ENCODE data around the gene ATP4B. TPM values are rescaled to one million over a fixed set of nuclear protein-coding genes. Genes with fewer than 3 reads are reported as not detected.
"Not testable (repeated sequence)": the region's sequence is repeated elsewhere in the genome, so short reads cannot be mapped to it uniquely, and the experiment has no call there.

ATP4B gene
- total and polyA plus RNA-seq, 11 donors, result not detected

DNA sequence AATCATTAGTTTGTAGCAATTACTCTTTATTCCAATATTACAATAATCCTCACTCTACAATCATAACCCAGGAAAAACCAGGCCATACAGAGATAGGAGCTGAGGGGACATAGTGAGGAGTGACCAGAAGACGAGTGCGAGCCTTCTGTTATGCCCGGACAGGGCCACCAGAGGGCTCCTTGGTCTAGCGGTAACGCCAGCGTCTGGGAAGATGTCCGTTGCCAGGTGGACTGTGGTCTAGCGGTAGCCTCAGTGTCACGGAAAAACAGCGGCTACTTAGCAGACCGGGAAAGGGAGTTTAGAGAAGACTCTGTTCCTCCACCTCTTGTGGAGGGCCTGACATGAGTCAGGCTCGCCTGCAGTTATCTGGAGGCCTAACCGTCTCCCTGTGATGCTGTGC, 36.5 kb downstream of the ATP4B start:
- peak in 10 of 12 donors; percentile 12 to 46 (median 34) for TF ChIP-seq CTCF (IDR thresholded peaks at IDR 0.05)
- DNase-seq, result peak in 1 of 5 donors; percentile 43
- H3K27me3 ChIP-seq; H3K9me3 ChIP-seq; intact Hi-C loops (cut with DNase I); ATAC-seq; H3K27ac ChIP-seq; H3K4me3 ChIP-seq: not testable (repeated sequence)
- WGBS, 4 donors, result 70 to 86% (median 78%) methylated on average over 13 of the region's 13 CpGs
- Histone ChIP-seq H3K36me3 (peaks cover 0 to 17% (median 7%) of the 10 kb centered on the region in 9 donors), H3K4me1 (peaks cover 0 to 13% (median 0%) of the 10 kb centered on the region in 12 donors)

DNA sequence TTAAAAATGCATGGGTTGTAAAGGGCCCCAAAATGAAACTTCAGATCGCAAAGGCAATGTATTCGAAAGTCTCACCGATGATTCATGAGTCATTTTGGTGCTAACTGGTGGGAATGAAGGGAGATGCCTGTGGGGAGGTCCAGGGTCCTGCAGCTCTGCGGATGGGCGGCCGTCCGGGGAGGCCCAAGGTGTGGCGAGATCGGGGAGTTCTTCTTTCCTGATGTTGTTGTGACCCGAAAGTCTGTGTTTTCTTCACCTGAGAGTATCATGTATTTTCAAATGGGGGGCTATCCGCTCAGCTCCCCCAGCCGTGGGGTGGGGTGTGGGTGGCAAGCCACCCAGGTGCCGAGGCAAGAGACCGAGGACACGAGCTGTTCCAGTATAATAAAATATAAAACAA, 37.0 kb downstream of the ATP4B start:
- TF ChIP-seq CTCF (IDR thresholded peaks at IDR 0.05) (no peak), POLR2A (IDR thresholded peaks at IDR 0.05) (no peak)
- DNase-seq, result peak in 1 of 5 donors; percentile 46
- Histone ChIP-seq H3K27ac (no peak overlapping the region), H3K27me3 (no peaks in the 10 kb centered on the region), H3K4me1 (peaks cover 0 to 14% (median 0%) of the 10 kb centered on the region in 12 donors), H3K36me3 (peaks cover 0 to 17% (median 7%) of the 10 kb centered on the region in 9 donors), H3K4me3 (no peak overlapping the region), H3K9me3 (no peaks in the 10 kb centered on the region)
- 96 to 98% (median 97%) methylated on average over 15 of the region's 15 CpGs for WGBS, 4 donors
- intact Hi-C loops (cut with DNase I), result no loop called here
- no peak for ATAC-seq

GRCh38 chr13:113620036-113620796, 37.8 kb downstream of the ATP4B start:
- Histone ChIP-seq H3K4me1 (peaks cover 0 to 21% (median 0%) of the 10 kb centered on the region in 12 donors), H3K27ac (no peak overlapping the region), H3K27me3 (no peaks in the 10 kb centered on the region), H3K36me3 (peaks cover 0 to 17% (median 7%) of the 10 kb centered on the region in 9 donors), H3K4me3 (no peak overlapping the region), H3K9me3 (no peaks in the 10 kb centered on the region)
- ATAC-seq (peak in 1 of 4 donors; percentile 7), DNase-seq (peak in 2 of 5 donors; percentile 18 to 29)
- 74 to 92% (median 79%) methylated on average over 10 to 15 of the region's 15 CpGs for WGBS, 4 donors
- TF ChIP-seq CTCF (IDR thresholded peaks at IDR 0.05) (no peak), POLR2A (IDR thresholded peaks at IDR 0.05) (no peak)
- intact Hi-C loops (cut with DNase I), result no loop called here

DNA sequence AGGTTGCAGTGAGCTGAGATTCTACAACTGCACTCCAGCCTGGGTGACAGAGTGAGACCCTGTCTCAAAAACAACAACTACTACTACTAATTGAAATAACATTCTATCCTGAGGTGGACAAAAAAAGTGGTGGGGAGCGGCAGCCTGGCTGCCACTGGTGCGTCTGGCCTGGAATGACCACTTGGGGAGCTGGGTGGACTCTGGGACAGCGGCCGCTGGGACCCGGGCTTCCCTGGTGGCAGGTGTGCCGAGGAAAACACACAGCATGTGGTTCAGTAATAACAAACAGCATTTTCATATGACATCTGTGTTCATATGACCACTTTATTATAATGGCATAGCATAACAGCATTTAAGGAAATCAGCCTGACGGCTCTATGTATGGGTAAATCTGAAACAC, 39.5 kb downstream of the ATP4B start:
- DNase-seq, result peak in 2 of 5 donors; percentile 9 to 44
- TF ChIP-seq POLR2A (IDR thresholded peaks at IDR 0.05), result no peak
- no peak for TF ChIP-seq CTCF (IDR thresholded peaks at IDR 0.05)
- peaks cover 0 to 11% (median 5%) of the 10 kb centered on the region in 9 donors for H3K36me3 ChIP-seq
- WGBS, 4 donors, result 89 to 97% (median 96%) methylated on average over 7 of the region's 7 CpGs
- intact Hi-C loops (cut with DNase I), result no loop called here
- H3K4me1 ChIP-seq, result peaks cover 0 to 21% (median 0%) of the 10 kb centered on the region in 12 donors
- no peak overlapping the region for H3K27ac ChIP-seq
- no peaks in the 10 kb centered on the region for H3K9me3 ChIP-seq
- H3K27me3 ChIP-seq, result no peaks in the 10 kb centered on the region
- no peak overlapping the region for H3K4me3 ChIP-seq
- no peak for ATAC-seq
